CD4-positive, alpha-beta T cell treated with Interferon alpha-2 for 1 hour (primary cell): Measurements from ENCODE around the gene GRHL1.

ENCODE experiments used
- DNase-seq, 2 donors: peaks; one replicate each; pipeline ENCODE4 v3.0.0-alpha.2; 2020 to 2022

The GRHL1 gene

GRCh38 chr2:10043906-10044601 lies 92.6 kb downstream of the GRHL1 start:
- DNase-seq, result peak; percentile 94 to 98

- no peak for DNase-seq
These were observed 94.3 kb downstream of the GRHL1 start for GRCh38 chr2:10045561-10046355.

GRCh38 chr2:10046931-10047330 lies 95.4 kb downstream of the GRHL1 start:
- no peak for DNase-seq

- DNase-seq, result no peak
These were observed 96.4 kb downstream of the GRHL1 start for GRCh38 chr2:10047616-10048500.

- DNase-seq, result peak in 1 of 2 donors; percentile 69
These were observed 97.1 kb downstream of the GRHL1 start for GRCh38 chr2:10048501-10049171.
